ENCODE data around the gene THAP8. TPM values are rescaled to one million over a fixed set of nuclear protein-coding genes. Genes with fewer than 3 reads are reported as not detected.

Gene THAP8
- total RNA-seq, 4 donors from 2014 or later = 5.7 to 20.4 (median 10.9) TPM

- H3K27ac ChIP-seq = no peak overlapping the region
- no peaks in the 10 kb centered on the region for H3K9me3 ChIP-seq
- no peak for DNase-seq (ENCODE audit: low spot score in 2 of 2)
- 71% methylated on average over 8 of the region's 13 CpGs for WGBS
- H3K4me1 ChIP-seq = no peaks in the 10 kb centered on the region
- no peaks in the 10 kb centered on the region for H3K36me3 ChIP-seq
- no peak overlapping the region for H3K4me3 ChIP-seq
- no peak for TF ChIP-seq POLR2AphosphoS5 (IDR thresholded peaks at IDR 0.05)
- TF ChIP-seq CTCF (IDR thresholded peaks at IDR 0.05) = no peak
- no peak for TF ChIP-seq POLR2A (IDR thresholded peaks at IDR 0.05)
- no peaks in the 10 kb centered on the region for H3K27me3 ChIP-seq
These were observed 37.0 kb upstream of the THAP8 start for GRCh38 chr19:36090910-36091695.

- Histone ChIP-seq H3K4me3 (no peak overlapping the region), H3K27me3 (no peaks in the 10 kb centered on the region), H3K4me1 (no peaks in the 10 kb centered on the region), H3K9me3 (no peaks in the 10 kb centered on the region), H3K36me3 (no peaks in the 10 kb centered on the region), H3K27ac (no peak overlapping the region)
- no peak for DNase-seq (ENCODE audit: low spot score in 2 of 2)
- TF ChIP-seq POLR2A (IDR thresholded peaks at IDR 0.05) (no peak), EP300 (IDR thresholded peaks at IDR 0.05) (no peak), POLR2AphosphoS5 (IDR thresholded peaks at IDR 0.05) (no peak), CTCF (IDR thresholded peaks at IDR 0.05) (no peak)
- 99% methylated on average over 5 of the region's 5 CpGs for WGBS
These were observed 35.8 kb upstream of the THAP8 start for GRCh38 chr19:36089847-36090246.

GRCh38 chr19:36086326-36086725, 32.2 kb upstream of the THAP8 start:
- Histone ChIP-seq H3K27me3 (no peaks in the 10 kb centered on the region), H3K27ac (no peak overlapping the region), H3K4me3 (no peak overlapping the region), H3K4me1 (peaks cover 5% of the 10 kb centered on the region), H3K36me3 (no peaks in the 10 kb centered on the region), H3K9me3 (no peaks in the 10 kb centered on the region)
- no peak for TF ChIP-seq POLR2AphosphoS5 (IDR thresholded peaks at IDR 0.05)
- no peak for TF ChIP-seq EP300 (IDR thresholded peaks at IDR 0.05)
- TF ChIP-seq CTCF (IDR thresholded peaks at IDR 0.05) = no peak
- no peak for TF ChIP-seq POLR2A (IDR thresholded peaks at IDR 0.05)
- 96% methylated on average over 8 of the region's 9 CpGs for WGBS
- DNase-seq (ENCODE audit: low spot score in 2 of 2) = no peak

GRCh38 chr19:36084231-36085009, 30.3 kb upstream of the THAP8 start:
- H3K4me3 ChIP-seq = no peak overlapping the region

More at GRCh38 chr19:36084231-36085009, 30.3 kb upstream of the THAP8 start:
- no peak overlapping the region for H3K27ac ChIP-seq
- no peaks in the 10 kb centered on the region for H3K27me3 ChIP-seq
- peaks cover 5% of the 10 kb centered on the region for H3K4me1 ChIP-seq
- 91% methylated on average over 9 of the region's 12 CpGs for WGBS
- no peaks in the 10 kb centered on the region for H3K36me3 ChIP-seq
- DNase-seq (ENCODE audit: low spot score in 2 of 2) = no peak
- TF ChIP-seq CTCF (IDR thresholded peaks at IDR 0.05) (no peak), EP300 (IDR thresholded peaks at IDR 0.05) (no peak), POLR2A (IDR thresholded peaks at IDR 0.05) (no peak), POLR2AphosphoS5 (IDR thresholded peaks at IDR 0.05) (no peak)
- no peaks in the 10 kb centered on the region for H3K9me3 ChIP-seq

Data from suprapubic skin (tissue), 4 donors.